ENCODE data around the gene MRPS10.
"Not testable (repeated sequence)": the region's sequence is repeated elsewhere in the genome, so short reads cannot be mapped to it uniquely, and the experiment has no call there.

Gene MRPS10

DNA sequence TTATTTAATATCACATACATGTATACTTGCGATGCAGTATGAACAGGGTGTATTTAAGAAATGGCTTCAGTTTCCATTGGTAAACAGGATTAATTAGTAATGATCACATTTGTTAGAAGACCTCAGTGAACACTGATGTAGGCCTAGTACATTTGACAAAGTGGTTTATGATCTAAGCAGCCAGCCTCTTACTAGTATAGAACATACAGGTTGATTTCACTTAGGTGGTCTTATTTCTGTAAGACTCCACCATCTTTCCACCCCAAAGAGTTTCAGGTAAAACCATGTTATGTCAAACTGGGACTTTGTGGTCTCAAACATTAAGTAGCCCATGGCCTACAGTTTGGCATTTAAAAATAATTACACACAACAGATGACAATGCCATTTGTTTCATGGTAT, 20.2 kb upstream of the MRPS10 start:
- DNase-seq: no peak

DNA sequence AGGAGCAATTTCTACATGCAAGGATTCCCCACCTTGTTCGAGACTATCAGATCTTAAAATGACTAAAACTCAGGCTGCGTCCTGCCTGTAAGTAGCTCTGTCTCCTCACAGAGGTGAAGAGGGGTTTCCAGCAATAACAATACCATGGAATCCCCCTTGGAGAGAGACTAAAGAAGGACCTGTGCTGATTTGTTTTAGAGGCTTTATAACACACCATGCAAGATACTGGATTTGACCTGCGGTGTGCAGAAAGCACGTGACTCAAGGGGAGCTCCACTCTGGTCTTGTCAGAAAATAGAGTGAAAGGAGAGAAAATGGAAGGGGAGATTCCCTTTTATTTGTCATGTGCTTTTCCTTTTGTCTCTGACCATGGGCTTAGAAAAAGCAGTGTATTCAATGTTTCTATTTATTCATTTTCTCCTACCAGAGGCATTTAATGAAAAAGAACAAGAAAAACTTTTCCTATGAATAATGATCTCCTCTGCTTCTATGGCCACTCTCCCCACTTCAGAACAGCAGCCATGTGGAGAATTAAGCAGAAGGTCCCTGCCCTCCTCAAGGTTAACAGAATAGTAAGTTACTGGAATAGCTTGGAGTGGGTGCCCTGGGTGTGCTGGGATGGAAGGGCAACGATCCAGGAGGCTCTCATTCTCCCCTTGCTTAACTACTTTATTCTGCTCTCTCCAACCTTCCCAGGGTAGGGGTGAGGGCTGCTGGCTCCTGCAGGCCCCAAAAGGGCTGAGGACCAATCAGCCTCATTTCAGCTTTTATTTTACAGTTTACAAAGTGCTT, 19.2 kb upstream of the MRPS10 start:
- DNase-seq: no peak

DNA sequence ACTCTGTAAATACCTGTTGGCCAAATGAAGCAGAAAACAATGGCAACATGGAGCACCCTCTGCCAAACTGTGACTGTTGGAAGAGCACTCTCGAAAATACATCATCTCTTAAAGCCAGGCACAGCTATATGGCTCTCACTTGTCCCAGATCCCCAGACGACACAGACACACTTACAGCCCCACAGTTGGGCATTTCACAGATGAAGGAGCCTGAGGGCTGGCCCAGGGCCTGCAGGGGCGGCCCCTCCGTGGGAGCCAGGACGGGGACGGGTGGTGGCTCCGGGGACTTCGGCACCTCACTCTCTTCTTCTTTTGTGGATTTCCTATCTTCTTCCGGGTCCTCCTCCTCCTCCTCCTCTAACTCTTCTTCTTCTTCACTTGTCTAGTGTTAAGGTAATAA, 18.4 kb upstream of the MRPS10 start:
- DNase-seq: no peak

DNA sequence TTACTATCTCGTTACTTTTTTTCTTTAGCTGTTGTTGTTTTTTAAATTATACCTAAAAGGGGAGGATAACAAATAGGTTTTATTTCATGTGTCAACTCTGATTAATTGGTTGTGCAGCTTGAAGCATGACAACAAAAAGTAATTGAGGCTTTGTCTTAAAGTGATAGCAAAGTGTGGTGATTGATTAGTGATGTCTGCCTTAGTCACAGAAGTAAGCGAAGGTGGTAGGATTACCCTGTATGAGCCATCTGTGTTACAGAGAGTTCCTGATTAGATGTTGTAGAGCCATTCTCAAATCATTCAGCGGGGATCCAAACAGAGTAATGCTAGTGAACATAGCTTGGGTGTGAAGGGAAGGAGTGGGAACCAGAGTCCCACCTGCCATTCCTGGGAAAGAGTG, 14.4 kb upstream of the MRPS10 start:
- no peak for DNase-seq

DNA sequence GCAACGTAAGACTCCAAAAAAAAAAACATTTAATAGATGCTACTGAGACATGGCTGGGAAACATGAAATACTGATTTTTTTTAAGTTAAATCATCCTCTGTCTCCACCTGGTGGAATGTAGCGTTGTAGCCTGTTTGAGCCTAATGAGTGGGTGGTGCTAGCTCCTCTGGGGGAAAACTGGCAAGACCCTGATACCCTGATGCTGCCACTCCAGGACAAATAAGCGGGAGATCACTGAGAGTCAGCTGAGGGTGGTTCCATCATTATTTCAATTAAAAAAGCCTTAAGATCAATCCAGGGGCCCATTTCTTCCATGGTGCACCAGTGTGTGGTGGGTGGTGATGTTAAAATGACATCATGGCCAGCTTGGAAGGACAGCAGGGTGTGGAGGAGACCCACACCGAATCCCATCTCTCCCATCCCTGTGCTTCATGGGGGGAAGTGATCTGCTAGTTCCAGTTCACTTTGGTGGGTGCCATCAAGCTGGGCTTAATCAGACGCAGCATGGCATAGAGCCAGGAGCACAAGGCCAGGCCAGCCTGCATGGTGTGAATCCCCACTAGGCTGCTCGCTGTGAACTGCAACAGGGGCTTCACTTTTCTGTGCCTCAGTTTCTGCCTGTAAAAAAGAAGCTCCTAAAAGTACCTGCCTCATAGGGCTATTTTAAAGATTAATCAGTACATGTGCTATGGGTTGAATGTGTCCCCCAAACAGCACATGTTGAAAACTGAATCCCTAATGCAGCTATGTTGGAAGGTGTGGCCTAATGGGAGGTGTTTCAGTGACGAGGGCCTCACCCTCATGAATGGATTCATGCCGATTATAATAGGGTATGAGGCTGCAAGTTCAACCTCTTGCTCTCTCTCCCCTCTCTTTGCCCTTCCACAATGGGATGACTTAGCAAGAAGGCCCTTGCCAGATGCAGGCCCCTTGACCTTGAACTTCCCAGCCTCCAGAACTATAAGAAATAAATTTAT, 13.0 kb upstream of the MRPS10 start:
- DNase-seq: no peak

DNA sequence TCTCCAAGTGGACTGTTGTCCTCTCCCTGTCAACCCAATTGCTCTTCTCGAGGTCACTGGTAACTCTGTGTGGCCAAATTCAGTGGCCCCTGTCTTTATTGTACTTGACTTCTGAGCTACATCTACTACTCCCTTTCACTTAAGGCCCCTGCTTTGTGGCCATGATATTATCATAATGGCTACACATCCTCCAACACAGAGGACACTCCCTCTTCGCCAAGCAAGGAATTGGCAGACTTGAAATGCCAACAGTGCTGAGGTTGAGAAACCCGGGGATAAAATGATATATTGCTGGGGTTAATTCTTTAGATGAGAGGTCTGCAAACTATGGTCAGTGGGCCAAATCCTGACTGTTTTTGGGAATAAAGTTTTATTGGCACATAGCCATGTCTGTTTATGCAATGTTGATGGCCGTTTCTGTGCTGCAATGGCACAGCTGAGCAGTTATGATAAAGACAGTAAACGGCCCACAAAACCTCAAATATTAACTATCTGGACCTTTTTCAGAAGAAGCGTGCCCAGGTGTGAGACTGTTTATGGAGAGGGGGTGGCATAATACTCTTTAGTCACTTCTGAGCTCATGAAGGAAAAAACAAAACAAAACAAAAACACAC, 12.0 kb upstream of the MRPS10 start:
- DNase-seq: no peak

DNA sequence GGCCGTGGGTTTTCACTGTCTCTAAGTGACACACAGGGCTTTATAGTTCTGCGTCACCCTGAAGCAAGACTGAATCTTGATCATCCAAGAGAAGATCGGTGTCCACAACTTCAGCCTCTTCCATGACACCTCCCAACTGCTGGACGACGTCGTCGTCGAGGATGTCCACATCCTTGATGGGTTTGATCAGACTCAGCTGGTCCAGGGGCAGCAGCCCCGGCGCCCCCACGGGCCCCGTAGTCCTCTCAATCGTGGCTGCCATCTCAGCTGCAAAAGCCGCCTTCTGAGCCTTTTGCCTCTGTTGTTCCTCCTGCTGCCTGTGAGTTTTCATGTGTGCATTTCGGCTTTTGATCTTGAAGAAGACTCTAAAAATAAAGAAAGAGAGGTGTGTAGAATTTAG, 10.6 kb upstream of the MRPS10 start:
- no peak for DNase-seq

DNA sequence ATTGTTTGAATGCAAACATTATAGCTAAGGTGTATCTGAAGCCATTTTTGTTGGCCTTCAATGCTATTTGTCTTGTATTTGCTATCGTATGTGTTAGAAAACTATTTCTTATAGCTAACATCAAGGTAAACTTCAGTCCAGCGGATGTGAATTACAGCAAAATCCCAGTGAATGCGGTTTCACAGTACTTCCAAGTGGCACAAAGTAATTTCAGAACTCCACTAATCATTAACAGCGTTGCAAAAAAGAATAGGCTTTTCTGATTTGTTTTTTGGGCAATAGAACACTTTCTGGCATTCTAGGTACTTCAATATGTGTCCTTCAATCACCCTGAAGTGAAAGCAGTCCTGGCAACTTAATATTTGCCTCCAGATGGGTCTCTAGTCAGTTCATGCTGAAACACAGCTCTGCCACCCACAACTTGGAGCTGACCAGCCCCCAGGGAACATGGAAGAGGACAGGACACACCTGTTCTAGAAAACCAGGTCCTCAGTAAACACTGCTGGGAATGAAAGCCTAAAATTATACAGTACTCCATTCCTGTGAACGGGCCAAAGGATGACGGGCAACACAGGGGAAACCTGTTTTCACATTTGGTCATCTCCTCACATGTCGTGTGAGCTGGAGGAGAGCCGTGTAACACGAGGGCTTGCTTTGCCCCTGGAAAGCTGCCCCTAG, 9.7 kb upstream of the MRPS10 start:
- DNase-seq: no peak

DNA sequence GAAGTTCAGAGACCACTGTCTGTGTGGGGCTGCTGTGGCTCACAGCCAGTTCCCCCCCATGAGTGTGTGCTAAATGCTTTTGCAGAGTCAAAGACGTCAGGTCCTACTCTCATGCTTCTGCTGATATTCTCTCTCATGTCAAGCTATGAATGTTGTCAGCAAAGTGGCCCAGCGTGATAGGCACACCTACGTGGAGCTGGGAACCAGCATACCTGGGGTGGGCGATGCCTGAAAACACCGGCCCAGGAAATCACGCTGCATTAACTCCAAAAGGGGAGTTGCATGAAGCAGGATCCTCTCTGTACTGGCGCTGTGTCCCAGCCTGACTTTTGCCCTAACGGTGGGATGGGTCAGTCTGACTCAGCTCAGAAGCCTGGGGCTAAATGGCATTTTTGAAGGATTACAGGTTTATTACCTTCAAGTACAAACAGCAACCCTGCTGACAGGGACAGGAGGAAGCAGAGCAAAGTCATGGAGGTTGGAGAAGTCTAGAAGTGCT, 9.0 kb upstream of the MRPS10 start:
- DNase-seq: peak; percentile 49

DNA sequence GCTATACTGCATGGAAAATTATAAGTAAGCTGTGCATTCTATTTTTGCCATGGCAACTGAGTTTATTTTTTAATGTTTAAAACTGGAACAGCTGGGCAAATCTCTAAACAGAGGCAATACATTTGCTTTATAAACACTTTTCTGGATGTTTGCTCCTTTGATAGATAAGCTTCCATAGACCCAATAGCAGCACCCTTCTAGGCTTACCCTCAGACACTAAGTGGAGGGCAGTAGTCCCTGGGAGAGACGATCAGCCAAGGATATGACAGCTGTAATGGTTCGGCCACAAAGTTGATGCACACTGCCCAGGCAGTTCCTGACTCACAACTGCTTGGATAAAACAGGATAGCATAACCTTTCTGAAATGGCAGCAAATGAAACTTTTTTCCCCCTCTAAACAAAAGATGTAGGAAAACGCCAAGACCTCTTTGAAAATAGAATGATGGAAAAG, 8.5 kb upstream of the MRPS10 start:
- peak; percentile 32 for DNase-seq

DNA sequence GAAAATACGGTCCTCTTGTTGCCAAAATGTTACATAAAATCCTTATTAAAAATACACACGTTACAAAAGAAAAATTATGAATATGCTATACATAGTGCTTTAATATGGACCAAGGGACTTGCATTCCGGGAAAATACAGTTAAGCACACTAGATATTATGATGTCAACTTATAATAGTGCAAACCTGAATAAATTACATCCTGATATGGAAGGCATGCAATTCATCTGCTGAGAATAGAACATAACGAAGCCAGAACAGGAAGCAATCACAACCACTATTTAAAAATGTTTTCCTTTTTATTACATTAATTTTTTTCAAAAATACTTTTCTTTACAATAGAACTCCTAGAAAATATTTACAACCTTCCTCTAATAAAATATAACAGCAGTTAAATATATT, 7.8 kb upstream of the MRPS10 start:
- no peak for DNase-seq

DNA sequence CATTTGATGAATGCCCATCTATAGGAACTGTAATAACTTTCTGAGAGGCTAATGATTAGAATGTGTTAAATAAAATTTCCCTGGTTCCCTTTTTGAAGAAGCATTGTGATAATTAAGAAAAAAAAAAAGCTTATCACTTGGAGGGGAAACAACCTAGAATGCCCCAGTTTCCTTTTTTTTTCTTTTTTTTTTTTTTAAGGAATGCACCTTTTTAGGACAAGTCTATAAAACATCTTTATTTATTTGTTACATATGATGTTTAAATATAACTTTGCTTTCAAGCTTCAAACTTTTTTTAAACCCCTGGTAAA, 7.3 kb upstream of the MRPS10 start:
- no peak for DNase-seq

DNA sequence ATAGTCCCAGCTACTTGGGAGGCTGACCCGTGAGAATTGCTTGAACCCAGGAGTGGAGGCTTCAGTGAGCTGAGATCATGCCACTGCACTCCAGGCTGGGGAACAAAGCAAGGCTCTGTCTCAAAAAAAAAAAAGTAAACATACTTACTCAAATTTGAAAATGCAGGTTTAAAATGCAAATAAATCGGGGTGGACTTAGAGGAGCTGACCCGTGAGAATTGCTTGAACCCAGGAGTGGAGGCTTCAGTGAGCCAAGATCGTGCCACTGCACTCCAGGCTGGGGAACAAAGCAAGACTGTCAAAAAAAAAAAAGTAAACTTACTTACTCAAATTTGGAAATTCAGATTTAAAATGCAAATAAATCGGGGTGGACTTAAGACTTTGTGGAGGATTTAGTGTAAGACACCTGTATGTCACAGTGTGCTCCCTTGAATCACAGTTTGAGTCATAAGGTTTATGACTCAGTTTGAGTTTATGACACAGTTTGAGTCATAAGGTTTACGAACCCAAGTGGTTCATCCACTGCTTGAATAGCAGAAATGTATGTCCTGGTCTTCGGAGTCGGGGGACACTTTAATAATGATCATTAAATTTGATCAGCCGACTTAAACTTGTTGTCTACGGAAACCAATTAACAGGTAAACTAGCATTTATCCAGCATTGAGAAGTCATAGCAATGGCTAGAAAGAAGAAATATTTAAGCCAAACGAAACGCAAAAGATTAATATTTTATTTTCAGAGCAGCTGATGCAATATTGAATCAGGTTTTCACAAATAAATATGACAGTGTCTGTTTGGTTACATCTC, 6.8 kb upstream of the MRPS10 start:
- DNase-seq: peak; percentile 67

DNA sequence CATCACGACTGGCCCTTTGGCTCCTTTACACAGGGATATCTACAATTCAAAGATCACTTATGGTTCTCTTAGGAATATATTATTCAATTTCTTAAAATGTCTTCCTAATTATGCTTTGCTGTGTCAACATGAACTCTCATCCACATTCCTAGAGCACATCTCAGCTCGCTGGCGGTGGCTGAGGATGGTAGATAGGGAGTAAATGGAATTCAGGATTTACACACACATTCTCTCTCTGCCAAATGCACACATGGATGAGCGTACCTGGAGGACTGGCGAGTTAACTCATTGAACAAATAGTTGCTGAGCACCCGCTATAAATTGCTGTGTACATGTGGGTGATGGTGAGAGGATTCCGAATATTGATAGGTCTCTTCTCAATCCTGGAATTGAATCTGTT, 4.8 kb upstream of the MRPS10 start:
- DNase-seq: no peak

DNA sequence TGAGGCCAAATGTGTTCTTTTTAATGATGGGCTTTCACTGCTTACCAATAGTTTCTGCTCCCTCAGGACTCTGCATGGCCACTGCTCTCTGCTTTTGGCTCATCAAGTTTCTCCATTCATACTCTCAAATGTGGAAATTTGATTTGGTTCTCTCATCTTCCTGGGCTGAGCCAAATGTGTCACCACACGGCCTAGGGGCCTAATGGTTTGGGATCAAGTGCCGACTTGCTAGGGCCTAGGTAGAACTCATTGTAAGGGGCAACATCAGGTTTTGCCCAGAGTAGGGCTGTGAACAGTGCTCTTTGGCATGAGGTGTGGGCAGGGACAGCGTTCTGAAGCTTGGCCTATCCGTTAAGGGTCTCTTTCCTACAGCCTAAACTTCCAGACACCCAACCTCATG, 3.9 kb upstream of the MRPS10 start:
- no peak for DNase-seq

DNA sequence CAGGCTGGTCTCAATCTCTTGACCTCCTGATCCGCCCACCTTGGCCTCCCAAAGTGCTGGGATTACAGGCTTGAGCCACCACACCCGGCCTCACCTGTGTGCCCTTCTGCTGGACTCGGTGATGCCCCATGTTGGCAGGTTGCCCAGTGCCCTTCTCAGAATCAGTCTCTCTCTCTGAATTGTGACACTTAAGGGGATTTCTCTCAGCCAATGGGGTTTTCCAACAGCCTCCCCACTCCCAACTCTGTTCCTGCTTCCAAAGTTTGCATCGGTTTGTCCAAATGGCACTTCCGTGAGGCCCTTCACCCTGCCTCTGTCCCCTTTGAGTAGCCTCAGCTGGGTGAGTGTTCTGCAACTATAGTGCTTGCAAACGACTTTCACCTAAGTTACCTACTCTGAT, 3.1 kb upstream of the MRPS10 start:
- DNase-seq: no peak

DNA sequence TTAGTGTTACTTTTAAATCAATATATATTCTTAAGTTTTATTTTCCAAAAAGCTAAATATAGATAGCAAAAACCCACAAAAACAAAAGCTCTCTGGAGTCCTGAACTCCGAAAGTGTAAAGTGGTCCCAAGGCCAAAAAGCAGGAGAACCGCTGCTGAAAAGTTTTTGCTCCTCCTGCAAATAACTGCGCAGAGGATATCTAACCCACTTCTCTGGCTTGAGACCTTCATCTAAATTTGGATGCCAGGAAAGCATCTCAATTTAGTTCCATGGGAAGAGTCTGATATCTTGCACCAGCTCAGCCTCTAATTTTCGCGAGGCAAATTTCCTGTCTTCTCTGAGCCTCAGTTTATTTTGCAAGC, 523 bp downstream of the MRPS10 start:
- DNase-seq: no peak

DNA sequence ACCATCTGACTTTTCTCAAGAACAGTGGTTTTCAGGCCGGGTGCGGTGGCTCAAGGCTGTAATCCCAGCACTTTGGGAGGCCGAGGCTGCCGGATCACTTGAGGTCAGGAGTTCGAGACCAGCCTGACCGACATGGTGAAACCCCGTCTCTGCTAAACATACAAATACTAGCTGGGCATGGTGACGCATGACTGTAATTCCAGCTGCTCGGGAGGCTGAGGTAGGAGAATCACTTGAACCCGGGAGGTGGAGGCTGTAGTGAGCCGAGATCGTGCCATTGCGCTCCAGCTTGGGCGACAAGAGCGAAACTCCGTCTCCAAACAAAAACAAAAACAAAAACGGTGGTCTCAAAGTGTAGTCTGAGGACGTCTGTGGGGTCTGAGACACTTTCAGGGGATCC, 1.2 kb downstream of the MRPS10 start:
- DNase-seq: not testable (repeated sequence)

DNA sequence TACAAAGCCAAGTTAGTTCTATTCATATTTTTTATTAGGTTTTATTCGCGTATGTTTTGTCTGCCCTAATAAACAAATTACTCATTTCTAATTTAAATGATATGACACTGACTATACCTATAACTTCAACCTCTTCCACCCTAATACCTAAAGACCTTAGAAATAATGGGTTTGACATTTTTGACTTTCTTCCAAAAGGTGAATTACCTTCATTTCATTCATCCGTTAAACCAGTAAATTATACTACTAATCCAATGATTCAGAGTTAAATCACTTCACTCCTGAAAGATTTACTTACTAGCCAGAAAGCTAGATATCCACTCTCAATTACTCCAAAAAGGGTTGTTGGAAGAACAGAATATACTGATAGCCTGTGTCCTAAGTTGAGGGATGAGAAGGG, 5.2 kb downstream of the MRPS10 start:
- DNase-seq: no peak

DNA sequence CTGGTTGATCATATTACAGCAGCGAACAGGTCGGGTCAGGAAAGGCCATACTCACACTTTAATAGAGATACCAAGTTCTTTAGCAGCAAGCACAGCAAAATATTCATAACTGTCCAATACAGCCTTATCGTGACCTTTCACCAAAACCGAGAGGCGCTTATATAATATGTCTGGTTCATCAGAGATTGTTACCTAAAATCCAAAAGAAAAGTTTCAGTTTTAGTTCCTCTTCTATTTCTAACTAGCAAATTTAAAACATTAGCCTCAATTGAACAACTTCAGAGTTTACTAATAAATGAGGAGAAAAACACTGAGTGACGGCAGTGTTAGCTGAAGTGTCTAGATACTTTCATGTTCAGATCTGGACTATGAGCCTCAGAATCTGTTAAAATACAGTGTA, 5.9 kb downstream of the MRPS10 start:
- DNase-seq: no peak

DNA sequence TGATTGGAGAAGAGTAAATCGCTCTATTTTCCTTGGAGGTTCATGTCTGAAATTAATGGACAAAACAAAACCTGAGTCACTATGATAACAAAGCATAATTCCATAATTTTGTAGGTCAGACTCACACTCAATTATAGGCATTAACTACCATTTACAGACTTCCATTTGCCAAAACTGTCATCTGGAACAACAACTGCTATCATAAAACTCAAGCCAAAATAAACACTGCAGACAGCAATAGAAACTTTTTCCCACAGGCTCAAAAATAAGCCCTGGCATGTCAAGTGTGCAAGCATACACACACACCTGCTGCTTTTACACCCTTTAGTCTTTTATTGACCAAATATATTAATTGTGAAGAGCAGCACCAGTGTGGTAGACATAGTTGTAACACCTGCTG, 7.1 kb downstream of the MRPS10 start:
- DNase-seq: no peak

DNA sequence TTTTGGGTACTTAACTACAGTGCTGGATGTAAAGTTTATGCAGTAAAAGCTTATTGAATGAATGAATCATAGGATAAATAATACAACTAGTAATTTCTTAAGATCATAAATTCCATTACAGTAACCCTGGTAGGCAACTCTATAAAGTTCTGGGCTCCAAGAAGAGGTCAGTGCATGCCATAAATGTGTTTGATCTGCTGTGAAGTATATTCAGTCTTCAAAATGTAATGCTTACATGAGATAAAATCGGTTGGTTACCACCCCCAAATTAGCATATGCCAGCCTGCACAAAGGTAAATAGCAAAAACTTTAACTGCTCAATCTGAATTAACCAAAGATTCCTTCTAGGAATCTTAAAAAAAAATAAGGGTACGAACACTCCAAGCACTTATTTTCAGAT, 10.1 kb downstream of the MRPS10 start:
- not testable (repeated sequence) for DNase-seq
